ENCODE results near the gene ELP2.

Gene ELP2

GRCh38 chr18:36187826-36188721 is 58.4 kb downstream of the ELP2 start:
- TF ChIP-seq SNAI2 (CRISPR knock-in tag; IDR thresholded peaks at IDR 0.05) = no peak
- no peak for TF ChIP-seq CSDC2 (CRISPR knock-in tag; IDR thresholded peaks at IDR 0.05)
- TF ChIP-seq ZC3H10 (CRISPR knock-in tag; IDR thresholded peaks at IDR 0.05) = no peak
- no peak for TF ChIP-seq RARB (CRISPR knock-in tag; IDR thresholded peaks at IDR 0.05)
- TF ChIP-seq PATZ1 (CRISPR knock-in tag; IDR thresholded peaks at IDR 0.05; ENCODE audit: borderline replicate concordance) = no peak
- no peak for TF ChIP-seq OSR1 (CRISPR knock-in tag; IDR thresholded peaks at IDR 0.05)
- TF ChIP-seq ZFP3 (CRISPR knock-in tag; IDR thresholded peaks at IDR 0.05) = no peak
- TF ChIP-seq ISL1 (CRISPR knock-in tag; IDR thresholded peaks at IDR 0.05) = no peak
- TF ChIP-seq ZNF70 (CRISPR knock-in tag; IDR thresholded peaks at IDR 0.05) = no peak
- TF ChIP-seq GLIS3 (CRISPR knock-in tag; IDR thresholded peaks at IDR 0.05) = no peak
- ATAC-seq = no peak

DNA sequence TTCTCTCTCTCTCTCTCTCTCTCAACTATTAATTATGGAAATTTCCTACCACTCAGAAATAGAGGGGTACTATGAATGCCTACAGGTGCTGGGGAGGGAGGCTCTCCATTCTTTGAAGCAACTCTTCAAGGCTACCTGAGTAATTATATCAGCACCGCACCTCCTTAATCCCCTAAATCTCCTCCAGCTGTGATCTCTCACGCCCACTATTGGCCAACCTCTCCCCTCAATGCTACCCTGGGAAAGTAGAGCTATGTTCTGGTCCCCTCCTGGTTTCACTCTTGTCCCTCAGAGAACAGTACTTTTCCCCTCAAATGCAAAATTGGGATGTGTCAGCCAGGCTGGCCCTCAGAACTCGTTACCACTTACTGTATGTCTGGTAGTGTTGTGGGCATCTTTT is 59.2 kb downstream of the ELP2 start:
- no peak for TF ChIP-seq ZNF8 (CRISPR knock-in tag; IDR thresholded peaks at IDR 0.05)
- TF ChIP-seq ZNF70 (CRISPR knock-in tag; IDR thresholded peaks at IDR 0.05) = no peak
- TF ChIP-seq OSR1 (CRISPR knock-in tag; IDR thresholded peaks at IDR 0.05) = no peak
- no peak for TF ChIP-seq RARB (CRISPR knock-in tag; IDR thresholded peaks at IDR 0.05)
- TF ChIP-seq, protein P1, sequence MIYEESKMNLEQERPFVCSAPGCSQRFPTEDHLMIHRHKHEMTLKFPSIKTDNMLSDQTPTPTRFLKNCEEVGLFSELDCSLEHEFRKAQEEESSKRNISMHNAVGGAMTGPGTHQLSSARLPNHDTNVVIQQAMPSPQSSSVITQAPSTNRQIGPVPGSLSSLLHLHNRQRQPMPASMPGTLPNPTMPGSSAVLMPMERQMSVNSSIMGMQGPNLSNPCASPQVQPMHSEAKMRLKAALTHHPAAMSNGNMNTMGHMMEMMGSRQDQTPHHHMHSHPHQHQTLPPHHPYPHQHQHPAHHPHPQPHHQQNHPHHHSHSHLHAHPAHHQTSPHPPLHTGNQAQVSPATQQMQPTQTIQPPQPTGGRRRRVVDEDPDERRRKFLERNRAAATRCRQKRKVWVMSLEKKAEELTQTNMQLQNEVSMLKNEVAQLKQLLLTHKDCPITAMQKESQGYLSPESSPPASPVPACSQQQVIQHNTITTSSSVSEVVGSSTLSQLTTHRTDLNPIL (CRISPR knock-in tag; IDR thresholded peaks at IDR 0.05; ENCODE audit: low read depth) = no peak
- no peak for ATAC-seq

GRCh38 chr18:36189486-36189885 is 59.8 kb downstream of the ELP2 start:
- TF ChIP-seq ZNF565 (CRISPR knock-in tag; conservative IDR thresholded peaks at IDR 0.05; ENCODE audit: low read depth) (no peak), ESRRG (CRISPR knock-in tag; IDR thresholded peaks at IDR 0.05) (no peak), TSHZ2 (CRISPR knock-in tag; IDR thresholded peaks at IDR 0.05) (no peak), ZNF8 (CRISPR knock-in tag; IDR thresholded peaks at IDR 0.05) (no peak), ZC3H10 (CRISPR knock-in tag; IDR thresholded peaks at IDR 0.05) (no peak), RARB (CRISPR knock-in tag; IDR thresholded peaks at IDR 0.05) (no peak), BACH2 (CRISPR knock-in tag; IDR thresholded peaks at IDR 0.05; ENCODE audit: borderline replicate concordance) (no peak), ARNTL (CRISPR knock-in tag; IDR thresholded peaks at IDR 0.05; ENCODE audit: borderline replicate concordance, low read depth) (no peak), ZNF70 (CRISPR knock-in tag; IDR thresholded peaks at IDR 0.05) (no peak), SNAI2 (CRISPR knock-in tag; IDR thresholded peaks at IDR 0.05) (no peak), TOX (CRISPR knock-in tag; IDR thresholded peaks at IDR 0.05; ENCODE audit: borderline replicate concordance) (no peak), PATZ1 (CRISPR knock-in tag; IDR thresholded peaks at IDR 0.05; ENCODE audit: borderline replicate concordance) (no peak), TCF4 (CRISPR knock-in tag; IDR thresholded peaks at IDR 0.05; ENCODE audit: borderline replicate concordance) (no peak), OSR1 (CRISPR knock-in tag; IDR thresholded peaks at IDR 0.05) (no peak)
- TF ChIP-seq, protein P2, sequence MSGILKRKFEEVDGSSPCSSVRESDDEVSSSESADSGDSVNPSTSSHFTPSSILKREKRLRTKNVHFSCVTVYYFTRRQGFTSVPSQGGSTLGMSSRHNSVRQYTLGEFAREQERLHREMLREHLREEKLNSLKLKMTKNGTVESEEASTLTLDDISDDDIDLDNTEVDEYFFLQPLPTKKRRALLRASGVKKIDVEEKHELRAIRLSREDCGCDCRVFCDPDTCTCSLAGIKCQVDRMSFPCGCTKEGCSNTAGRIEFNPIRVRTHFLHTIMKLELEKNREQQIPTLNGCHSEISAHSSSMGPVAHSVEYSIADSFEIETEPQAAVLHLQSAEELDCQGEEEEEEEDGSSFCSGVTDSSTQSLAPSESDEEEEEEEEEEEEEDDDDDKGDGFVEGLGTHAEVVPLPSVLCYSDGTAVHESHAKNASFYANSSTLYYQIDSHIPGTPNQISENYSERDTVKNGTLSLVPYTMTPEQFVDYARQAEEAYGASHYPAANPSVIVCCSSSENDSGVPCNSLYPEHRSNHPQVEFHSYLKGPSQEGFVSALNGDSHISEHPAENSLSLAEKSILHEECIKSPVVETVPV (CRISPR knock-in tag; IDR thresholded peaks at IDR 0.05) = no peak
- TF ChIP-seq, protein P1 (CRISPR knock-in tag; IDR thresholded peaks at IDR 0.05; ENCODE audit: low read depth) = no peak
- no peak for ATAC-seq
